Gastrocnemius medialis (tissue), 4 donors: ENCODE measurements around the gene LRRC10. TPM values are rescaled to one million over a fixed set of nuclear protein-coding genes. Genes with fewer than 3 reads are reported as not detected.

ENCODE experiments used
- ATAC-seq, 2 donors: fragments of 150-250 bp; one replicate each; pipeline ENCODE4 v1.9.1; 2016
- DNase-seq, 2 donors: peaks; one replicate each; pipeline ENCODE4 v3.0.0-alpha.2; 2019
- H3K27ac ChIP-seq, 4 donors: fragments of 200-600 bp; sonication (generic); 1 replicate in 1 of 4; 2 replicates in 3 of 4; pipeline ENCODE4 v1.5.1; 2016 to 2018; ENCODE audit warnings: mild to moderate bottlenecking in 2 of 4, moderate library complexity in 1 of 4
- H3K27me3 ChIP-seq, 3 donors: fragments of 200-600 bp; sonication (generic) in 2 of 3; 1 replicate in 1 of 3; 2 replicates in 2 of 3; pipeline versions ENCODE4 v1.5.1 to v1.6.0; 2016 to 2019; ENCODE audit warnings: mild to moderate bottlenecking in 1 of 3, moderate library complexity in 1 of 3
- H3K36me3 ChIP-seq, 2 donors: fragments of 200-600 bp; sonication (generic) in 1 of 2; one replicate each; pipeline ENCODE4 v1.5.1; 2017 to 2018
- H3K4me1 ChIP-seq, 2 donors: fragments of 200-600 bp; sonication (generic) in 1 of 2; one replicate each; pipeline ENCODE4 v1.5.1; 2016 to 2017; ENCODE audit warnings: mild to moderate bottlenecking in 2 of 2
- H3K4me3 ChIP-seq, 4 donors: fragments of 200-600 bp; sonication (generic) in 3 of 4; 1 replicate in 1 of 4; 2 replicates in 3 of 4; pipeline ENCODE4 v1.5.1; 2016 to 2019; ENCODE audit warnings: mild to moderate bottlenecking in 2 of 4
- H3K9me3 ChIP-seq, 3 donors: fragments of 200-600 bp; sonication (generic) in 2 of 3; 1 replicate in 1 of 3; 2 replicates in 2 of 3; pipeline ENCODE4 v1.5.1; 2016 to 2019
- POLR2A ChIP-seq, 2 donors: fragments of 450-650 bp; IDR thresholded peaks; one replicate each; pipeline ENCODE4 v1.6.1; 2017; ENCODE audit warnings: antibody characterized with exemption in 2 of 2, mild to moderate bottlenecking in 2 of 2, moderate library complexity in 2 of 2
- in situ Hi-C, 4 donors: fragments of 200-750 bp; cut with MboI; loops; one replicate each; pipeline versions ENCODE4 v1.15.0 to v1.8.0; 2017; ENCODE audit warnings: low sequenced_read_pairs in 4 of 4
- intact Hi-C: fragments of 100-400 bp; cut with DNase I; formaldehyde crosslinking; loops from one replicate; pipeline ENCODE4 v1.15.1; 2023; ENCODE audit warnings: low total_unique reads
- total RNA-seq, 4 donors: library from RNA; depleted of rRNA; stranded (reverse); fragments of >200 nt; gene quantifications; one replicate each; pipeline versions ENCODE4 v1.1.0 to v1.2.3, GENCODE V29; 2016
- TF ChIP-seq, protein P1 (sequence below), 5 experiments: fragments of 450-650 bp in 3 of 5; fragments of 200-600 bp in 2 of 5; sonication (generic) in 2 of 5; IDR thresholded peaks in 4 of 5; conservative IDR thresholded peaks in 1 of 5; 1 replicate in 4 of 5; 2 replicates in 1 of 5; pipeline ENCODE4 v1.5.1; 2016 to 2019; ENCODE audit warnings: antibody characterized with exemption in 5 of 5, mild to moderate bottlenecking in 3 of 5, moderate library complexity in 3 of 5

LRRC10 gene
- total RNA-seq, 4 donors from 2014 or later: not detected

DNA sequence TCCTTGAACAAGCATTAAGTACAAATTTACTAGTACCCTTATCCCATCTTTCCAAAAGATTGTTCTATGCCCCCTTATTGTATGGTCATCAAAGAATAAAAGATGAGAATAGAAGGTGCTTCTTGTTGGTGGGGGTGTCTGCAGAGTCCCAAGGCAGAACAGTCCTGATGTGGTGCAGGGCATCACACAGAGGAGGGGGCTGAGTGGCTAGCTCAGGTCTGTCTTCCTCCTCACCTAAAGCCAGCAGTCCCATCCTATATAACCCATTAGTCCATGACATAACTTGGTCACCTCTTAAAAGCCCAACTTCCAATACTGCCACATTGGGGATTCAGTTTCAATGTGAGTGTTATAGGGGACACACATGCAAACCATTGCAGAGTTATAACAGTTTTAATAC, 9.9 kb downstream of the LRRC10 start:
- no peak for ATAC-seq
- no peaks in the 10 kb centered on the region for H3K4me1 ChIP-seq
- intact Hi-C loops (no loop called here), in situ Hi-C loops (no loop called here)
- no peak for TF ChIP-seq POLR2A (IDR thresholded peaks at IDR 0.05)
- TF ChIP-seq, protein P1, sequence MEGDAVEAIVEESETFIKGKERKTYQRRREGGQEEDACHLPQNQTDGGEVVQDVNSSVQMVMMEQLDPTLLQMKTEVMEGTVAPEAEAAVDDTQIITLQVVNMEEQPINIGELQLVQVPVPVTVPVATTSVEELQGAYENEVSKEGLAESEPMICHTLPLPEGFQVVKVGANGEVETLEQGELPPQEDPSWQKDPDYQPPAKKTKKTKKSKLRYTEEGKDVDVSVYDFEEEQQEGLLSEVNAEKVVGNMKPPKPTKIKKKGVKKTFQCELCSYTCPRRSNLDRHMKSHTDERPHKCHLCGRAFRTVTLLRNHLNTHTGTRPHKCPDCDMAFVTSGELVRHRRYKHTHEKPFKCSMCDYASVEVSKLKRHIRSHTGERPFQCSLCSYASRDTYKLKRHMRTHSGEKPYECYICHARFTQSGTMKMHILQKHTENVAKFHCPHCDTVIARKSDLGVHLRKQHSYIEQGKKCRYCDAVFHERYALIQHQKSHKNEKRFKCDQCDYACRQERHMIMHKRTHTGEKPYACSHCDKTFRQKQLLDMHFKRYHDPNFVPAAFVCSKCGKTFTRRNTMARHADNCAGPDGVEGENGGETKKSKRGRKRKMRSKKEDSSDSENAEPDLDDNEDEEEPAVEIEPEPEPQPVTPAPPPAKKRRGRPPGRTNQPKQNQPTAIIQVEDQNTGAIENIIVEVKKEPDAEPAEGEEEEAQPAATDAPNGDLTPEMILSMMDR (IDR thresholded peaks at IDR 0.05 in 4 of 5, conservative IDR thresholded peaks at IDR 0.05 in 1 of 5): no peak
- H3K36me3 ChIP-seq: peaks cover 10 to 76% of the 10 kb centered on the region in 2 donors
- no peak for DNase-seq
- H3K27ac ChIP-seq: no peak overlapping the region
- H3K9me3 ChIP-seq: no peaks in the 10 kb centered on the region
- H3K4me3 ChIP-seq: no peak overlapping the region
- H3K27me3 ChIP-seq: no peaks in the 10 kb centered on the region

DNA sequence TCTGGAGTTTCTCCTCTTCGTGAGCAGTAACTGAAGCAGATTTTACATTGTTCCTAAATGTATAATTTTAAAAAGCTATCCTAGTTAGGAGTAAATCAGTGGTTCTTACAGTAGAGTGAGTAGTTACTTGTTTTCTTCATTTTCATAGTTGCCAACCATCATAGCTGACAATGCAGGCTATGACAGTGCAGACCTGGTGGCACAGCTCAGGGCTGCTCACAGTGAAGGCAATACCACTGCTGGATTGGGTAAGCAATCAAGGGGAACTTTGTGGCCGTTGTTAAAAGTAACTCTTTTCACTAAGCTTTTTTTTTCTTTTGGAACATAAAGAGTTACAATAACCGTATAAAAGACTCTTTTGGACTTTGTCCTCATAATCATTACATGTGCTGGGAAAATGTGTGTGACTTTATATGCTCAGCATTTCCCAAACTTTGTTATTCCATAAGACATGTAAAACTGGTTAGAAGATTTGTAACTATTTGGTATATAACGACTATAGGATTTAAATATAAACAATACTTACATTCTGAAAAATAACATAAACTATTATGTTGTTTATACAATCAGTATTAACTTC, 12.4 kb downstream of the LRRC10 start:
- DNase-seq (no peak), ATAC-seq (no peak)
- in situ Hi-C loops (loop anchor here in 1 of 4 donors (25.0 kb wide), 1 partner anchor 761 kb away; no protein-coding TSS in a partner anchor), intact Hi-C loops (no loop called here)
- Histone ChIP-seq H3K27me3 (no peaks in the 10 kb centered on the region), H3K9me3 (no peaks in the 10 kb centered on the region), H3K4me1 (no peaks in the 10 kb centered on the region), H3K36me3 (peaks cover 10 to 96% of the 10 kb centered on the region in 2 donors), H3K27ac (no peak overlapping the region), H3K4me3 (no peak overlapping the region)
- TF ChIP-seq POLR2A (IDR thresholded peaks at IDR 0.05): no peak
- TF ChIP-seq, protein P1 (IDR thresholded peaks at IDR 0.05 in 4 of 5, conservative IDR thresholded peaks at IDR 0.05 in 1 of 5): no peak

DNA sequence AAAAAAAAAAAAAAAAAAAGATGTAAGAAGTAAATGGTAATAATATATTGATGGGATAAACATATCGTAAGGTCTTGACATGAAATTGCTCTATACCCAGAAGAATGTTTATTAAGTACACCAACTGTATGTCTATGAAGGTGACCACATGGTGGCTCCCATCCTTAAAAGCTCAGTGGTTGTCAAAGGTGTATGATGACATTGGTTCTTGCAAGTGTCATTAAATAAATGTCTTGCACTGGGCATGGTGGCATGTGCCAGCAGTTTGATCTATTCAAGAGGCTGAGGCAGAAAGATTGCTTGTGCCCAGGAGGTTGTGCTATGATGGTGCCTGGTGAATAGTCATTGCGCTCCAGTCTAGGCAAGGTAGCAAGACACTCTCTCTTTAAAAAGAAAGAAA, 15.0 kb downstream of the LRRC10 start:
- ATAC-seq (no peak), DNase-seq (no peak)
- no peaks in the 10 kb centered on the region for H3K4me1 ChIP-seq
- no peaks in the 10 kb centered on the region for H3K27me3 ChIP-seq
- in situ Hi-C loops: loop anchor here in 1 of 4 donors (25.0 kb wide), 1 partner anchor 758 kb away; no protein-coding TSS in a partner anchor
- peaks cover 14 to 96% of the 10 kb centered on the region in 2 donors for H3K36me3 ChIP-seq
- no peaks in the 10 kb centered on the region for H3K9me3 ChIP-seq
- no peak overlapping the region for H3K4me3 ChIP-seq
- intact Hi-C loops: no loop called here
- TF ChIP-seq, protein P1 (IDR thresholded peaks at IDR 0.05 in 4 of 5, conservative IDR thresholded peaks at IDR 0.05 in 1 of 5): no peak
- no peak for TF ChIP-seq POLR2A (IDR thresholded peaks at IDR 0.05)
- no peak overlapping the region for H3K27ac ChIP-seq

DNA sequence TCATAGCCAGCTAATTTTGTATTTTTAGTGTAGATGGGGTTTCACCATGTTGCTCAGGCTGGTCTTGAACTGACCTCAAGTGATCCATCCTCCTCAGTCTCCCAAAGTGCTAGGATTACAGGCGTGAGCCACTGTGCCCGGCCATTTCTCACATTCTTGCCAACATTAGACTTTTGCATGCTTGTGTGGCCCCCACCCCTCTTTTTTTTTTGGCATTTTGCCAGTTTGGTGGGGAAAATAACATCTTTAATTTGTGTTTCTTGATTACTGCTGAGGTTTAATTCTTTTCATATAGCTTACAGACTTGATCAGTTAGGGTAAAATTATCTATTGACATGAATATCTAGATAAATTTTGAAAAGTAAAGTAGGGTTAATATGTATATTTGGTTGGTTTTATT, 21.6 kb downstream of the LRRC10 start:
- Histone ChIP-seq H3K27ac (no peak overlapping the region), H3K36me3 (peaks cover 4 to 76% of the 10 kb centered on the region in 2 donors), H3K27me3 (no peaks in the 10 kb centered on the region), H3K4me3 (no peak overlapping the region), H3K4me1 (peaks cover 5 to 9% of the 10 kb centered on the region in 2 donors), H3K9me3 (no peaks in the 10 kb centered on the region)
- ATAC-seq: no peak
- intact Hi-C loops (loop anchor here (5.0 to 10.0 kb wide), 6 partner anchors 53 to 352 kb away; partner anchors contain the start of genes CPSF6, RAB3IP and YEATS4), in situ Hi-C loops (loop anchor here in 1 of 4 donors (25.0 kb wide), 1 partner anchor 752 kb away; no protein-coding TSS in a partner anchor)
- DNase-seq: no peak
- TF ChIP-seq, protein P1 (IDR thresholded peaks at IDR 0.05 in 4 of 5, conservative IDR thresholded peaks at IDR 0.05 in 1 of 5): no peak
- no peak for TF ChIP-seq POLR2A (IDR thresholded peaks at IDR 0.05)
